ENCODE results near the gene SIVA1. TPM values are rescaled to one million over a fixed set of nuclear protein-coding genes. Genes with fewer than 3 reads are reported as not detected.

The SIVA1 gene
- total and polyA plus RNA-seq, 2 of the 8 experiments (the other 6 are each of a cell fraction or from before 2014, with no cell fraction given) = 123 to 589 TPM

GRCh38 chr14:104745431-104745830 lies 7.5 kb upstream of the SIVA1 start:
- peaks cover 0 to 2% (median 0%) of the 10 kb centered on the region in 4 experiments; a peak in 1 of 7 replicates for H3K27me3 ChIP-seq (replicated peaks in 1 of 4; ENCODE audit: control insufficient read depth in 3 of 4, extremely low read depth in 1 of 4, insufficient read depth in 3 of 4, low read length in 3 of 4)
- no peak overlapping the region for H3K4me3 ChIP-seq (ENCODE audit: extremely low read depth in 1 of 4, insufficient read depth in 2 of 4, low read depth in 3 of 4, low read length in 4 of 4)
- no peak overlapping the region for H3K4ac ChIP-seq (replicated peaks; ENCODE audit: insufficient read length, low read depth, low read length)
- H4K91ac ChIP-seq (replicated peaks; ENCODE audit: insufficient read length, low read length) = no peak overlapping the region
- no peaks in the 10 kb centered on the region for H3K79me1 ChIP-seq (ENCODE audit: low read depth, low read length)
- no peak overlapping the region for H2AFZ ChIP-seq (ENCODE audit: low read length)
- H3K14ac ChIP-seq (ENCODE audit: insufficient read length) = no peak overlapping the region
- H2AK5ac ChIP-seq (ENCODE audit: low read depth, low read length) = no peak overlapping the region
- H4K5ac ChIP-seq (ENCODE audit: insufficient read length, low read depth, low read length) = no peak overlapping the region
- H3K79me2 ChIP-seq (ENCODE audit: control insufficient read depth in 1 of 2, insufficient read depth in 2 of 2, low read length in 2 of 2) = no peaks in the 10 kb centered on the region
- no peak overlapping the region for H2BK5ac ChIP-seq (ENCODE audit: low read depth, low read length)
- no peak overlapping the region for H3K9ac ChIP-seq (replicated peaks in 1 of 4; ENCODE audit: extremely low read depth in 1 of 4, low read depth in 3 of 4, low read length in 3 of 4)
- TF ChIP-seq RAD21 (IDR thresholded peaks at IDR 0.05 in 1 of 2, conservative IDR thresholded peaks at IDR 0.05 in 1 of 2; ENCODE audit: low read depth in 2 of 2, low read length in 2 of 2) = no peak
- TF ChIP-seq TCF12 (IDR thresholded peaks at IDR 0.05; ENCODE audit: low read depth, low read length) = no peak
- no peak for TF ChIP-seq EZH2 (IDR thresholded peaks at IDR 0.05; ENCODE audit: low read depth, low read length, severe bottlenecking)
- TF ChIP-seq JUND (IDR thresholded peaks at IDR 0.05; ENCODE audit: low read length) = no peak
- TF ChIP-seq, protein P1, sequence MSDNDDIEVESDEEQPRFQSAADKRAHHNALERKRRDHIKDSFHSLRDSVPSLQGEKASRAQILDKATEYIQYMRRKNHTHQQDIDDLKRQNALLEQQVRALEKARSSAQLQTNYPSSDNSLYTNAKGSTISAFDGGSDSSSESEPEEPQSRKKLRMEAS (IDR thresholded peaks at IDR 0.05) = no peak
- no peak for TF ChIP-seq ASH2L (IDR thresholded peaks at IDR 0.05; ENCODE audit: low read length)
- no peak for TF ChIP-seq TAF1 (IDR thresholded peaks at IDR 0.05; ENCODE audit: low read depth, low read length)
- no peak for TF ChIP-seq CHD1 (IDR thresholded peaks at IDR 0.05; ENCODE audit: low read depth, low read length)
- H3K9me3 ChIP-seq (ENCODE audit: insufficient read depth in 2 of 2, low read depth in 1 of 2, low read length in 1 of 2) = peaks cover 5 to 8% of the 10 kb centered on the region in 2 experiments; a peak in 3 of 4 replicates
- peaks cover 0 to 4% (median under 1%) of the 10 kb centered on the region in 4 experiments; a peak in 2 of 7 replicates for H3K4me1 ChIP-seq (replicated peaks in 1 of 4; ENCODE audit: control insufficient read depth in 3 of 4, insufficient read depth in 4 of 4, low read length in 3 of 4)
- peaks cover 0 to 3% of the 10 kb centered on the region in 2 experiments for H4K20me1 ChIP-seq (replicated peaks in 1 of 2; ENCODE audit: control insufficient read depth in 1 of 2, insufficient read depth in 2 of 2, low read length in 2 of 2)
- no peak overlapping the region for H3K27ac ChIP-seq (ENCODE audit: low read depth, low read length)
- FAIRE-seq = no peak
- CTCF ChIA-PET (ENCODE audit: partially characterized antibody) = interaction anchor here (1.1 to 4.3 kb wide), 3 partner anchors 13 to 32 kb away, joined by 3 to 18 read pairs (median 7); no protein-coding TSS in a partner anchor
- H2BK20ac ChIP-seq (ENCODE audit: low read length) = no peak overlapping the region
- no peak overlapping the region for H3K56ac ChIP-seq (replicated peaks; ENCODE audit: insufficient read length, low read depth, low read length)
- no peak overlapping the region for H2BK12ac ChIP-seq (ENCODE audit: low read depth, low read length)
- no peak overlapping the region for H2BK120ac ChIP-seq (replicated peaks; ENCODE audit: low read depth, low read length)
- no peak overlapping the region for H4K8ac ChIP-seq (ENCODE audit: extremely low read depth, insufficient read depth, low read length)
- no peak overlapping the region for H3K23ac ChIP-seq (ENCODE audit: insufficient read length)
- no peak for DNase-seq (ENCODE audit: low read depth in 1 of 2, low spot score in 2 of 2)
- no peaks in the 10 kb centered on the region for H3K23me2 ChIP-seq (ENCODE audit: low read depth, low read length)
- H3K36me3 ChIP-seq (ENCODE audit: control insufficient read depth in 2 of 4, insufficient read depth in 4 of 4, low read length in 3 of 4) = no peaks in the 10 kb centered on the region
- 91% methylated on average over 9 of the region's 9 CpGs; no CpG with 5 or more reads in 1 of the 2 experiments for WGBS, 2 experiments (ENCODE audit: extremely low coverage in 1 of 2, insufficient coverage in 1 of 2, insufficient read length in 1 of 2, insufficient replicate concordance in 2 of 2, low coverage in 1 of 2, low lambda C conversion rate in 2 of 2, missing lambda C conversion rate in 1 of 2)
- H3K18ac ChIP-seq (ENCODE audit: extremely low read depth, low read length) = no peak overlapping the region
- H3K4me2 ChIP-seq (ENCODE audit: insufficient read depth in 1 of 2, low read depth in 2 of 2, low read length in 2 of 2) = no peak overlapping the region
- no peak overlapping the region for H2BK15ac ChIP-seq (ENCODE audit: low read length)
- POLR2A ChIA-PET (ENCODE audit: partially characterized antibody) = interaction anchor here (1.1 to 1.9 kb wide), 4 partner anchors 8 to 20 kb away, joined by 3 to 6 read pairs (median 4); no protein-coding TSS in a partner anchor
